ENCODE measurements around the gene COPZ2.
A peak's percentile ranks its signal among the peaks of the same experiment; 100 is the strongest.
"Not testable (repeated sequence)": the region's sequence is repeated elsewhere in the genome, so short reads cannot be mapped to it uniquely, and the experiment has no call there.

The COPZ2 gene

DNA sequence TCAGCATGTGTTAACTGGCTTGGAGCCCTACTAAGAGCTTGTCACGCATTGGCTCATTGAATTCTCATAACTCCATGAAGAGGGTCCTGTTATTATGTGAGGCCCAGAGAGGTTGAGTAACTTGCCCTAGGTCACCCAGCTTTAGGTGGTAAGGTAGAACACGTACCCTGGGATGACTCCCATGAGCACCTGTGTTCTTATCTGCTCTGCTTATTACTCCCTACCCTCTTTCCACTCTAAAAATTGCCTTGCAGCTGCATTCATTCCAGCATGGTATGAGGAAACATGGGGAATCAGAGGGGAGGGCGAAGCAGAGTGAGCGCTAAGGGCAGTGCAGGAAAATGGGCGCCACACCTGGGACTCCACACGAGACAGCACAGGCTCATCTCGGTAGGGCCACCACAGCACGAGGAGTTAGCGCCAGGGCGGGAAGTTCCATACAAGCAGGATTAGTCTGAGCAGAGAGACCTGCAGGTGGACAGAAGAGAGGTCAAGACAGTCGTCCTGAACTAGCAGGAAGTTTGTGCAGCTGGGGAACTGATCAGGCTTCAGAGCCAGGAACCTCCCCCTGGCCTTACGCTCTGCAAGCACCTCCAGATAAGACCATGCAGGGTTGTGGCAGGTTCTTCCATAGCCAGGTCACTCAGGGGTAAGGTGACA, 10.1 kb downstream of the COPZ2 start:
- DNase-seq, result no peak

DNA sequence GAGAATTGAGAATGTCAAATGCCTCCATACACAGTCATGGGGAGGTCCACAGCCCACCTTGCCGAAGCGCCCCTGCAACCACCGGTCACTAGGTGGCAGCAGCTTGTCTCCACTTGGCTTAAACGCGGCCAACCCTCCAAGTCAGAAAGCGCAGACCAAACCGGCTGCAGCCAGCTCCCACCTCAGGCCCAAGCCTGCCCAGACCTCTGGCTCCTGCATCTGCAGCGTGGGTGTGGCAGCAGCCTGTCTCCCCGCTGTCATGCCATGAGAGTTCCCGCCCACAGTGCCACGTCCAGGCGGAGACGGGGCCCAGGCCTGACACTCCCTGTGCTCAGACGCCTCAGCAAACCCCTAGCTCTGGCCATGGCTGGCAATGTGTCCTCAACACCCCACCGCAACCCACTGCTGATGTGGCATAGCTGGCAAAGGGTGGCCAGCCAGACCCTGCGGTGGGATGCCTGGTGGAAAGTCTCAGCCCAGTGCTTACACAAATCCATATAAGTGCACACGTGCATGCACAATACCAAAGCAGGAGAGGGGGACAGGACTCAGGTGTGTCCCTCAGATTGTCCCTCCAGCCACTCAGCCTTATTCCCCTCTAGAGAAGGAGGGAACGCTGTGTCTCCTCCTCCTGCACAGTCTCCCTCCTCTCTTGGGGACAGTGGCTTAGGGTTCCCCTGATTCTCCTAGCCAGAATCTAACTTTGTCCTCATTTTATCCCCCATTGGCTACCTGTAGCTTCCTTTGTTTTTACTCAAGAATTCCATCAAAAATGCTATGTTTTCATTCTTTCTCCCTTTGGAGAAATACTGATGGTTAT, 10.9 kb downstream of the COPZ2 start:
- peak; percentile 73 to 75 for DNase-seq

DNA sequence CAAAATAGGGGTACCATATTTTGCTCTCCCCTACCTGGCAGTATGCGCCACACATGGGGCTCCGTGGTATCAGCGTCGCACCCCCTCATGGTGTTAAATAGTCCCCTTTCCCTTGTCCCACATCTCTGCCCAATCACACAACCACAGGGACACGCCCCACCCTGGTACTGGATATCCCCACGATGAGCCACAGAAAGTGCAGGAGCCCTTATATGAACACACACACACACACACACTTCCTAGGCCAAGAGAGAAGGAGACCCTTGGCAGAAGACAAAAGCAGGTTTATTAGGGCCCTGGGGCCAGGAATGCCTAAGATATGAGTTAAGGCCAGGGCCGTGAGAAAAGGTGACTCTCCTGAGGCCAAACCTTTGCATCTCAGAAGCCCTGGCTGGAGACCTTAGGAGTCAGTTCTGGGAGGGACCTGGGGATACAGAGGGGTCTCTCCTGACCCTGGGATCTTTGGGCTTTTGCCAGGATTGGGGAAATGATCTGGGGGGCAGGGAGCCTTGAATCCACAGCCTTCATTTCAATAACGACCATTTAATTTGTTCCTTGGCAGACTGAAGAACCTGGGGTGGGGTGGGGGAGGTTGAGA, 11.6 kb downstream of the COPZ2 start:
- DNase-seq, result no peak

DNA sequence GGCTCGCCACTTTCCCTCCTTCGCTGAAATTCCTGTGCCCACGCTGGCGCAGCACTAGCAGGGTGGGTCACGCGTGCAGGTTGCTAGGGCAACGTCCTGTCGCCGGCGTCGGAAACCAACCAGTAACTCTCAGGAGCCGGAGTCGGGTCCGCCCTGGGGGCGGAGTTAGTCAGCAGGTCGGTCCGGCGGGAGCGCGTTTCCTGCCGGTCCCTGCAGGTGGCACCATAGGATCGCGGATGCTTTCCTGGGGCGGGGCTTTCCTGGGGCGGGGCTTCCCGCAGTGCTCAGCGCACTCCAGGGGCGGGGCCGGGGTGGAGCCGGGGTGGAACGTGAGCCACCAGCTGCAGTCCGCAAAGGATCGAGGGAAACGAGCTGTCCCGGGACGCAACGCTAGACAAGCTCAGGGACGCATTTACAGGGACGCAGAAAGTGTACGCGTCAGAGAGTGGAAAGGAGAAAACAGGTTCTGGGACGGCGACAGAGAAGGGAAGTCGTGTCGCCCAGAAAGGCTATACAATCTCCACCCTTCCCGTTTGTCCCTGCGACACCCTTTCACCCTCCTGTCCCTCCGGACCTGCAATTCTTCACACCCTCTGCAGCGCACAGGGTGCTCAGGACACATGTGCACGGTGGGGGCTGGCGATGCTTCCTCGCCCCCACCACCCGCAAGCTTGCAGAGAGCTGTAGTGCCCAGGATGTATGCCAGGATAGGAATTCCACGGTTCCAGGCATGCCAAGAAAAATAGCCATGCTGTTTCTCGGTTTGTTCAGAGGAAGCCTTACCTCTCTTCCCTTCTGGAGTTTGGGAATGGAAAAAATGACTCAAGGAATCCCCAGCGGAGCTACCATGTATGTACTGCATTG, 12.3 kb downstream of the COPZ2 start:
- peak; percentile 97 to 98 for DNase-seq

DNA sequence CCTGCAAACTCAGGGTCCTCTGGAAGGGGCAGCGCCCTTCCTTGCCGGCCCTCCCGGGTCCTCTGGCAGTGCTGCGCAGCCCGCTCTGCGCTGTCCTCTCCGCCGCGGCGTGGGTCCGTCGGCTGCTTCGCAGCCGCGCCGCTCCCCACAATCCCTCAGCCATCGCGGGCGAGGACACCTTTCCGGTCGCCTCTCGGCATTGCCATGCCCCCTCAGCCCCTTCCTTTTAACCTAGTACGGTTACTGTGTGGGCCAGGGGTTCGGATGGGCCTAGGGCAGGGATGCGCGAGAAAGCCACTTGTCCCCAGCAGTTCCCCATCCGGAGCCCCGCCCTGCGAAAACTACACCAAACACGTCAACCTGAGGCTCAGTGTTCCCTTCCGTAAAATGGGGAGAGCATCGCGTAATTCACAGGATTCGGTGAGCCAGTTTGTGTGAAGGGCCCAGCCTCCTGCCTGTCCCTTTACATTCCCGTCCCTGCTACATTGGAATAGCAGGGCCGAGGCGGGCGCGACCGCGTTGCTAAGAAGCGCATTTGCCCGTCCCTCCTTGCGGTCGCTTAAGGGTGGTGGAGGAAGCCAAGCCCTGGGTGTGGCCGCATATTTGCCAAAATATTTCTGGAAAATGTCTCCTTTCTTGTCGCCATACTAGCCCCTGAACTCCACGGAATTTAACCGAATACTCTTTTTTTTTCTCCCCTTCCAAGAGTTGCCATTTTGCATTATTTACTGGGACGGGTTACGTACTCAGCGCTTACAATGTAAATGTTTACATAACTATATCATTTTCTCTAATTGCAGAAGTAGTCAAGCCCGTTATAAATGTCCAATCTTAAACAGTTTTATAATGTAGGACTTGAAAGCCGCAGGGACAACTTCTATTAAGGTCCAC, 13.2 kb downstream of the COPZ2 start:
- peak; percentile 16 to 59 for DNase-seq

DNA sequence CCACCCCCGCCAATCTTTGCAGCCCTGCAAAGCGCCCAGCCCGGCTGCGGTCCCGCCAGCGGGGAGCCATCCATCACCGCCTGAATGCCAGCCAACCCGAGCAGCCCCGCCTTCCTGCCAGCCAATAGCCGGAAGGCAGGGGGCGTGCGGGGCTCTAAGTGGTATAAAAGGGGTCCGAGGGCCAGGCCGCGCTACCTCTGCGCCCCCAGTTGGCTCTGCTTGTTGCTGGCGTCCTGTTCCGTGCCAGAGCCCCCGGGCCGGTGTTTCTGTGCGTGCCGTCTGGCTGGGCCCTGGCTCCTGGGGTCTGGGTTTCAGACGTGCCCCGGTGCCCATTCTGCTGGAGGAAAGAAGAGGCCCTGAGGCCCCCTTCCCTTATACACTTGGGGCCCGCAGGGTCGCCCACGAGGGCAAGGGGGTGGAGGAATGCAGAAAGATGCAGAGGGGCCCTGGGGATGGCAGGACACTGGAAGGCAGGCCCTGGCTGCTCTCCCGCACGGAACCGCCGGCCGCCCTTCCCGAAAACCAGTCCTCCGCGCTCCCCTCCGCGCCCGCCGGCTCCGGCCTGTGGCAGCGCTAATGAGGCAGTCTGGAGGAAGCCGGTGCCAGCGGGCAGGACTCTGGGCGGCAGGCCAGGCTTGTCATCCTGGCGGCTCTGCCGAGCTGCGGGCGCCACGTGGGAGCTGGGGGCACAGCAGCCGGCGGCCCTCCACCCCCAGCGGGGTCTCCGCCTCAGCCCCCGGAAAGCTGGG, 14.0 kb downstream of the COPZ2 start:
- peak; percentile 32 to 50 for DNase-seq

DNA sequence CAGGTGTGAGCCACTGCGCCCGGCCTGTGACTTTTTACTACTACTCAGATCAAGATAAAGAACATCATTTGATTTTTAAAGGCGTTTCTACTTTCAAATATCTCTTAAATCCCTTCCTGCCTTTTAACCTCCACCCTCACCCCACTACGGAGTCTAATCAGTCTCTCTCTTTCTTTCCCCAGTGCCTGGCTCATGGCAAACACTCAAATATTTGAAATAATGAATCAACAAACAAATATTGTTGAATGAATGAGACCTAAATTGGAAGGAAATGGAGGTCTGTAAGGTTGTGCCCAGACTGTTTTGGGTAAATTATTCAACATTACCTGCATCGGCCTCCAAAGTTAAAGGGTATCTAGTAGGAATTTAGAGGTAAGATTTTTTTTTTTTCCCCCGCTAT, 14.7 kb downstream of the COPZ2 start:
- no peak for DNase-seq

DNA sequence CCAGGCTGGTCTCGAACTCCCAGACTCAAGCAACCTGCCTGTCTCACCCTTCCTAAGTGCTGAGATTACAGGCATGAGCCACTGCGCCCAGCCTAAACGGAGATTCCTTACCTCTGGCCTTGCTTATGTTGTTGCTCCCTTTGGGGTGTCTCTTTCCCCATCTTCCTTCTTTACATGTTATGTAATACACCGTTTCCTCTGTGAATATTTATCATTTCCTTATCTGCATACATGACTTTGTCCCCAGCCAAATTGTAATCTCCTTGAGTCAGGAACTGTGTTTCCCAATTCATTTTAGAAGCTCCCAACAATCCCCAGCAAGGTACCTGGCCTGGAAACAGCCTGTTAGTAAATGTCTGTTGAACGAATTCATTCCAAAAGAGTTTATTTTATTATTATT, 15.7 kb downstream of the COPZ2 start:
- DNase-seq, result no peak

DNA sequence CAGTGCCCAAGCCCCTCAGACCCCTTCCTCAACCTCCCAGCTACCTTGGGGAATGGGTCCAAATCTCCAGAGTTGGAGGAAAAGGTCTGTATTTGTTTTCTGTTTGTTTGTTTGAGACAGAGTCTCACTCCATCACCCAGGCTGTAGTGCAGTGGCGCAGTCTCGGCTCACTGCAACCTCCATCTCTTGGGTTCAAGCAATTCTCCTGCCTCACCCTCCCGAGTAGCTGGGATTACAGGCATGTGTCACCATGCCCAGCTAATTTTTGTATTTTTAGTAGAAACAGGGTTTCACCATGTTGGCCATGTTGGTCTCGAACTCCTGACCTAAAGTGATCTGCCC, 19.8 kb downstream of the COPZ2 start:
- DNase-seq, result not testable (repeated sequence)

DNA sequence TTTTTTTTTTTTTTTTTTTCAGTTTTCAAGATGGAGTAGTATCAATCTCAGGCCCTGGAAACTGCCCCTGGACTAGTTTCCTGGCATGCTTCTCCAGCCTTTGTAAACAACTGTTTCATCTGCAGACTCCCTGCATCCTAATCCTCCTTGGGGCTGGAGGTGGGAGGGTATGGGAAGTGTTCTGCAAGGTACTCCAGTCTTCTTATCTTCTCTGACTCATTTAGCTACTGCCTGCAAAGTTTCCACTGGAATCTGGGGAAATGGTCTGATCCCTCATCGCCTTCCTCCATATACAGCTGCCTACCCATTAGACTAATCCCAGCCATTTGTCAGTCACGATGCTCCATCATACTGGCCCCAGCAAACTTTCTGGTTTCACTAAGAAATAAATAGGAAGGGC, 21.5 kb downstream of the COPZ2 start:
- no peak for DNase-seq

DNA sequence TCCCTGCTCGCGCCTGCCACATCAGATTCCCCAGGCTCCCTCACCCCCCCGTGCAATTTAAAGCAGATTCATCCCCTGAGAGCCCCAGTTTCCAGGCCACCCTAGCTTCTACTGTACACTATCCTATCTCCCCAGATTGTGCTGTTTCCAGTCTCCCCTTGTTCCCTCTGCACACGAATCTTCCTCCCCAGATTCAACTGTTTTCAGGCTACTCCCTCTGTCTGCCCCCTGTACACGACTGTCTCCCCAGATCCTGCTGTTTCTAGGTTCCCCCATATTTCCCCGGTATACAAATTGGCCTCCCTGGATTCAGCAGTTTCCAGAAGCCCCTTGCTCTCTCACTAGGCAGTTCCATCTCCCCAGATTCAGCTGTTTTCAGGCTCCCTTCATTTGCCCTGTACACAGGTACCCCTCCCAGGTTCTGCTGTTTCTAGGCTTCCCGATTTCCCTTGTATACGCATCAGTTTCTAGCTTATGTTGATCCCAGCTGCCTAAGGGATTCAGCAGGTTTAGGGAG, 22.9 kb downstream of the COPZ2 start:
- DNase-seq, result no peak

DNA sequence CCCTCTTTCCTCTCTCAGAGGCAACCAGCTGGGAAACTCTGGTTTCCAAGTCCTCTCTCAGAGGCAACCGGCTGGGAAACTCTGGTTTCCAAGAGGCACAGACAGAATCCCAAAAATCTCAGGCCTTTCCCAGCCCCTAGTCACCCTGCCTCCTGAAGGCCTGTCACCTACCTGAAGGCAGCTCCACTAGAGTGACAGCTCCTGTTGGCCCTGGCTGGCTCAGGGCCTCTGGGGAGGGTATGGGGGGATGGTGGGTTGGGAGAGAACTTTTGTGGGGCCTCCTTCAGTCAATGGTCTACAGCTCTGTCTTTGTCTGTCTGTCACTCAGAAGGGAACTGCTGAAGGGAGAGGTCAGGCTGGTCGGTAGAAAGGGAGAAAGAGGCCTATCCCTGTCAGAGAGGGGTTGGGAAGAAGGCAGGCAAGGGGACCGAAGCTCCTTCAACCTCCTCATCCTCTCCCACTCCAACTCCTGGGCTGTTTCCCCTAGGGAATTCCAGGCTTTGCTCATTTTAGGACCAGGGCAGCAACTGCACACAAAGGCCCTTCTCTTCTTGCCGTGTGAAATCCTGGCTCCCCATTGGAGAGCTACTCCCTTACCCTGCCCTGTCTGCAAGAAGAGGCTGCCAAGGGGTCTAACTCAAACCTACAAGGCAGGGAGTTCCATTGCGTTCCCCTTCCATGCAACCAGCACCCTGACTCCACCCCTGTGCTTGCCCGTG, 23.6 kb downstream of the COPZ2 start:
- no peak for DNase-seq

DNA sequence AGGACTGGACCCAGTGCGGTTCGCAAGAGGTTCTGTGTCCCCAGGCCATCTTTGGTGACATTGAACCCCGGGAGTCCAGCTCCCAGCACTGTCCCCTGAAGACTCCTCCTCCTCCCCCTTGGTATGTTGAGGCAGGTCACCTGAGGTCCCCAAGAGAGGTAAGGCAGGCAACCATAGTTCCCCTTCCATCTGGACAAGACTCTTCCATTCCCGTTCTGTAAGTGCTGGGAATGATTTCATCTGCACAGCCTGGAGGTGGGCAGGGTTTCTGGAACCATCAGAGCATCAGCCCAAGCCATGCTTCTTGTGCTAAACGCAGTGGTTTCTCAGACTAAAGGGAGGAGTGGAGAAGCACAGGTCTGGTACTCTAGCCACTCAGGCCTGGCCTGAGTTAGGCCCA, 24.9 kb downstream of the COPZ2 start:
- no peak for DNase-seq

DNA sequence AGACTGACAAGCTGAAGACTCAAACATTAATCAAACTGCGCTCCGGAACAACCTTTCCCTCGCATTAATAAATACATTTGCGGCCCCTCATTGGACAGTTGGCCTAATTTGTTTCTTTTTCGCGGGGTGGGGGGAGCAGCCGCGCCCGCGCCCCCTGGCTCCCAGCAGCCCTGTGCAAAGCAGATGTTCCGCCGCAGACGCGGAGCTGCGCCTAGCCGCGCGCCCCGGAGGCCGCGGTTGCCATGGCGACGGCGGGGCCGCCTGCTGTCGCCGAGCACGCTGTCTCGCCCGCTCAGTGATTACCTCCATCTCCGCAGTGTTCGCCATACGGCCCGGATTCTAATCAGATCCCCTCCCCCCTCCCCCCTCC, 25.5 kb downstream of the COPZ2 start:
- DNase-seq, result peak; percentile 63 to 77

DNA sequence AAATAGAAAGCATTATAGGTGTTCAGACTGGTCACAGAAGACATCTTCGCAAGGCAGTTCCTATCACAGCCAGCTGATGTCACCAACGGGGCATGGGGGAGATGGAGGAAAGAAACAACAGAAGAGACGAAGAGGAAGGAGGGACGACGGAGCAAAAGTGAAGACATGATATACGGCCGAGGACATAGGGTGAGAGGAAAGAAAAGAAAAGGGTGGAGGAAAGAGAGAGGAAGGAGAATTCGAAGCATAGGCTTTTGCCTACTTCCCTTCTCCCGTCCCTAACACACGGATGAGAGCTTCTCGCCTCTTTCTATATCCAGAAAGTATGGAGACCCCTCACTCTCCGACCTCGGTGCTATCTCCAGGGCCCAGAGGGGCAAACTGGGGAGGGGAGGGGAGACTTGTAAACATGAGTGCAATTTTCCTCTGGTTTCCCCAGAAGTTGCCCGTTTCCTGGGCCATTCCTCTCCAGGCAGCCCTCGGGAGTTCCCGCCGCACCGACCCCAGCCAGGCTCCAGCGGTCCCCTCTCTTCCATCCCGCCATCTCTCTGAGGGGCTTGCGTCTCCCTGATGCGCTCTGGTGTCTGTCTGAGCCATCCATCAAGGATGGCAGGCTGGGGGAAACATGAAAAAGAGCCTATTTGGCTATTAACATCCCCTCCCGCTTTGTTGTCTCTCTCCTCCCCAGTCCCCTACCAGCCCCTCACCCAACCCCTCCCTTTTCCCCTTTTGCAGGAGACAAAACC, 26.0 kb downstream of the COPZ2 start:
- peak; percentile 25 to 63 for DNase-seq

DNA sequence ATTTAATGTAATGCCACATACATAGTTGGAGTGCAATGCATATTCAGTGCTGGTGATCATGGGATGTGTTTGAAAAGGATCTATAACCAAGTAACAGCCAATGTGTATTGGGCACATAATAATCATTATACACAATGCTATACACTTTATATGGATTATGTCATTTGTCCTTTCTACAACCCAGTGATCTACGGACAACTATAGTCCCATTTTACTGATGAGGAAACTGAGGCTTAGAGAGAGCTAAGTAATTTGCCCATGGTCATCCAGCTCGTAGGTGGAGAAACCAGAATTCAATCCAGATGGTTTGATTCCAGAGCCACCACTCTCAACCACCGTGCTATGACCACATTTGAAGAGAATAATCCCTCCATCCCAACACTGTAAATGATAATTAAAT, 27.4 kb downstream of the COPZ2 start:
- DNase-seq, result no peak

DNA sequence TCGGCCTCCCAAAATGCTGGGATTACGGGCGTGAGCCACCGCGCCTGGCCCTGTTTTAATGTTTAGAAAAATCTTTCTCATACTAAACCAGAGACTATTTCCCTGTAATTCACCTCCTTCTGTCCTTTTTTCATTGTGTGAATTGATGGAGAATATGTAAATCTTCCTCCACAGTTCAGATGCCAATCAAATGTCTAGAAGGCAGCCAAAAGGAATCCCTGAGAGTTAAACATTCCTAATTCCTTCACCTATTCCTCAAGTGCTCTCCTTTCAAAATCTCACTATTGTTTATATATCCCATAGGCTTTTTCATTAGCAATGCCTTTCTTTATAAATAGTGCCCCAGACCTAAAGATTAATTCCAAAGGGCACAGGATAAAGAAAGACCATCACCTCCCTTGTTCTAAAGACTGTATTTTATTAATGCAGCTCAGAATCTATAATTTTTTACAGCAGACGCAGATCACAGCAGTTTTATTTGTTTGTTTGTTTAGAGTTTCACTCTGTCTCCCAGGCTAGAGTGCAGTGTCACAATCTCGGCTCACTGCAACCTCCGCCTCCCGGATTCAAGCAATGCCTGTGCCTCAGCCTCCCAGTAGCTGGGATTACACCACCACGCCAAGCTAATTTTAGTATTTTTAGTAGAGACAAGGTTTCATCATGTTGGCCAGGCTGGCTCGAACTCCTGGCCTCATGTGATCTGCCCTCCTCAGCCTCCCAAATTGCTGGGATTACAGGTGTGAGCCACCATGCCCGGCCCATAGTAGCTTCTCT, 30.5 kb downstream of the COPZ2 start:
- DNase-seq, result no peak

DNA sequence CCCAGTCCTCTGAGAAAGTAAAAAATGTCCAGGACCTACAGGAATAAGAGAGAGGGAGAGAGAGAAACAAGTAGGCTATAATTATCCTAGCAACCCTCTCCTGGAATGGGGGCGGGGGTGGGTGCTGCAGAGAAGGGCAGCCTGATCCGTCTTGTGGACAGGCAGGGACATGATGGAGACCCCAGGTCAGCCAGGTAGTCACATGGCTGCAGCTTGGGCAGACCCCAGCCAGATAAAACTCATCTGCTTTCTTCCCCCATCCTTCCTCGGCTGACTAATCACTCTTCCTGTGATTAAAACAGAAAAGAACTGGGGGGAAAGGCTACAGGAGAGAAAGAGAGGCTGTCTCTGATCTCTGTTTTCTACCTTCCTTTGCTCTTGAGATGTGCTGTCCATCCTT, 32.6 kb downstream of the COPZ2 start:
- no peak for DNase-seq
